Transverse colon (tissue), 4 donors: ENCODE data around the gene GPR153. TPM values are rescaled to one million over a fixed set of nuclear protein-coding genes. Genes with fewer than 3 reads are reported as not detected.

ENCODE experiments used
- DNase-seq: peaks from one replicate; pipeline ENCODE4 v3.0.0-alpha.2; 2019
- H3K27ac ChIP-seq, 4 donors: fragments of 200-600 bp; sonication (generic); 2 replicates each; pipeline ENCODE4 v1.5.1; 2016 to 2018; ENCODE audit warnings: inconsistent platforms in 4 of 4
- H3K27me3 ChIP-seq: fragments of 200-600 bp; sonication (generic); 2 replicates; pipeline ENCODE4 v1.5.1; 2017; ENCODE audit warnings: inconsistent platforms
- H3K36me3 ChIP-seq, 4 donors: fragments of 200-600 bp; sonication (generic); 2 replicates each; pipeline ENCODE4 v1.5.1; 2017 to 2019; ENCODE audit warnings: inconsistent platforms in 4 of 4
- H3K4me1 ChIP-seq, 4 donors: fragments of 200-600 bp; sonication (generic); 2 replicates each; pipeline ENCODE4 v1.5.1; 2017 to 2020; ENCODE audit warnings: inconsistent platforms in 4 of 4
- H3K4me3 ChIP-seq, 4 donors: fragments of 200-600 bp; sonication (generic); 1 replicate in 1 of 4; 2 replicates in 3 of 4; pipeline versions ENCODE4 v1.5.1 to v1.6.1; 2017 to 2019; ENCODE audit warnings: inconsistent platforms in 4 of 4
- H3K9me3 ChIP-seq, 2 donors: fragments of 200-600 bp; sonication (generic); 2 replicates each; pipeline ENCODE4 v1.5.1; 2017 to 2019; ENCODE audit warnings: inconsistent platforms in 2 of 2
- EP300 ChIP-seq: sonication (generic); formaldehyde crosslinking; IDR thresholded peaks from one replicate; pipeline ENCODE4 v1.6.1; 2017; ENCODE audit warnings: antibody characterized with exemption, low read depth
- POLR2A ChIP-seq: fragments of 450-650 bp; IDR thresholded peaks from one replicate; pipeline ENCODE4 v1.6.1; 2016; ENCODE audit warnings: antibody characterized with exemption, mild to moderate bottlenecking, moderate library complexity
- POLR2AphosphoS5 ChIP-seq, 3 donors: sonication (generic); formaldehyde crosslinking; IDR thresholded peaks; one replicate each; pipeline ENCODE4 v1.6.1; 2016; ENCODE audit warnings: antibody characterized with exemption in 3 of 3
- WGBS, 2 donors: methylation state at CpG; one replicate each; pipeline ENCODE4 v1.1.5; 2018; ENCODE audit warnings: low coverage in 1 of 2; 5-methylcytosine and 5-hydroxymethylcytosine counted together
- in situ Hi-C, 4 donors: fragments of 200-750 bp; cut with MboI; loops; one replicate each; pipeline versions ENCODE4 v1.15.0 to v1.15.1; 2017; ENCODE audit warnings: low sequenced_read_pairs in 3 of 4, low pct_ligation_motif_present in 1 of 4, low pct_unique_long_range_greater_than_20kb in 1 of 4
- intact Hi-C: fragments of 100-400 bp; cut with DNase I; formaldehyde crosslinking; loops from one replicate; pipeline ENCODE4 v1.15.1; 2023; ENCODE audit warnings: low total_unique reads
- total RNA-seq, 4 donors: library from RNA; depleted of rRNA; stranded (reverse); fragments of >200 nt; gene quantifications; one replicate each; pipeline ENCODE4 v1.1.0, GENCODE V29; 2016
- TF ChIP-seq, protein P1 (sequence below), 5 experiments: fragments of 200-600 bp in 3 of 5; fragments of 450-650 bp in 2 of 5; sonication (generic) in 3 of 5; IDR thresholded peaks; 1 replicate in 2 of 5; 2 replicates in 3 of 5; pipeline ENCODE4 v1.5.1; 2016 to 2017; ENCODE audit warnings: antibody characterized with exemption in 5 of 5, inconsistent platforms in 3 of 5, mild to moderate bottlenecking in 2 of 5, moderate library complexity in 1 of 5

Gene GPR153
- total RNA-seq, 4 donors from 2014 or later = 15.6 to 38.2 (median 27.8) TPM

DNA sequence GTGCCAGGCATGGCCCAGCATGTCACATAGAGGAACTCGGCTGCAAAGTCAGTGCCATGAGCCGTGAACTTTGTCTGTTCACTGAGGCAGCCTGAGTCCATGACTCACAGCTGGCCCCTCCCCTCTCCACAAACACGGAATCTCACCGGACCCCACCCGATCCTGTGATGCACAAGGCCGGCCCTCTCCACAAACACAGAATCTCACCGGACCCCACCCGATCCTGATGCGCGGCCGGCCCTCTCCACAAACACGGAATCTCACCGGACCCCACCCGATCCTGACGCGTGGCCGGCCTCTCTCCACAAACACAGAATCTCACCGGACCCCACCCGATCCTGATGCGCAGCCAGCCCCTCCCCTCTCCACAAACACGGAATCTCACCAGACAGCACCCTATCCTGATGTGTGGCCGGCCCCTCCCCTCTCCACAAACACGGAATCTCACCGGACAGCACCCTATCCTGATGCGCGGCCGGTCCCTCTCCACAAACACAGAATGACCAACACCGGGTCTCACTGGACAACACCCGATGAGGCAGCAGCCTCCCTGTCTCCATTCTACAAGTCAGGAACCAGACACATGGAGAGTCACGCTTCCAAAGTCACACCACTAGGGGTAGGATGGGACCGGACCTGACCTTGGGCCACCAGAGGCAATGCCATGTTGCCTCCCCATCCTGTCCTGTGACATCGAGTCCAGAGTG, 39.6 kb upstream of the GPR153 start:
- Histone ChIP-seq H3K4me3 (no peak overlapping the region), H3K9me3 (no peaks in the 10 kb centered on the region), H3K4me1 (peaks cover 0 to 7% (median 3%) of the 10 kb centered on the region in 4 donors), H3K36me3 (no peaks in the 10 kb centered on the region), H3K27me3 (no peaks in the 10 kb centered on the region), H3K27ac (peak overlapping the region; percentile 37 to 58 (median 50))
- in situ Hi-C loops = no loop called here
- intact Hi-C loops = no loop called here
- WGBS, 2 donors = 60 to 64% methylated on average over 2 to 32 of the region's 32 CpGs
- DNase-seq = peak; percentile 75
- TF ChIP-seq, protein P1, sequence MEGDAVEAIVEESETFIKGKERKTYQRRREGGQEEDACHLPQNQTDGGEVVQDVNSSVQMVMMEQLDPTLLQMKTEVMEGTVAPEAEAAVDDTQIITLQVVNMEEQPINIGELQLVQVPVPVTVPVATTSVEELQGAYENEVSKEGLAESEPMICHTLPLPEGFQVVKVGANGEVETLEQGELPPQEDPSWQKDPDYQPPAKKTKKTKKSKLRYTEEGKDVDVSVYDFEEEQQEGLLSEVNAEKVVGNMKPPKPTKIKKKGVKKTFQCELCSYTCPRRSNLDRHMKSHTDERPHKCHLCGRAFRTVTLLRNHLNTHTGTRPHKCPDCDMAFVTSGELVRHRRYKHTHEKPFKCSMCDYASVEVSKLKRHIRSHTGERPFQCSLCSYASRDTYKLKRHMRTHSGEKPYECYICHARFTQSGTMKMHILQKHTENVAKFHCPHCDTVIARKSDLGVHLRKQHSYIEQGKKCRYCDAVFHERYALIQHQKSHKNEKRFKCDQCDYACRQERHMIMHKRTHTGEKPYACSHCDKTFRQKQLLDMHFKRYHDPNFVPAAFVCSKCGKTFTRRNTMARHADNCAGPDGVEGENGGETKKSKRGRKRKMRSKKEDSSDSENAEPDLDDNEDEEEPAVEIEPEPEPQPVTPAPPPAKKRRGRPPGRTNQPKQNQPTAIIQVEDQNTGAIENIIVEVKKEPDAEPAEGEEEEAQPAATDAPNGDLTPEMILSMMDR (IDR thresholded peaks at IDR 0.05) = peak in 1 of 5 experiments; percentile 37
- TF ChIP-seq EP300 = no peak

DNA sequence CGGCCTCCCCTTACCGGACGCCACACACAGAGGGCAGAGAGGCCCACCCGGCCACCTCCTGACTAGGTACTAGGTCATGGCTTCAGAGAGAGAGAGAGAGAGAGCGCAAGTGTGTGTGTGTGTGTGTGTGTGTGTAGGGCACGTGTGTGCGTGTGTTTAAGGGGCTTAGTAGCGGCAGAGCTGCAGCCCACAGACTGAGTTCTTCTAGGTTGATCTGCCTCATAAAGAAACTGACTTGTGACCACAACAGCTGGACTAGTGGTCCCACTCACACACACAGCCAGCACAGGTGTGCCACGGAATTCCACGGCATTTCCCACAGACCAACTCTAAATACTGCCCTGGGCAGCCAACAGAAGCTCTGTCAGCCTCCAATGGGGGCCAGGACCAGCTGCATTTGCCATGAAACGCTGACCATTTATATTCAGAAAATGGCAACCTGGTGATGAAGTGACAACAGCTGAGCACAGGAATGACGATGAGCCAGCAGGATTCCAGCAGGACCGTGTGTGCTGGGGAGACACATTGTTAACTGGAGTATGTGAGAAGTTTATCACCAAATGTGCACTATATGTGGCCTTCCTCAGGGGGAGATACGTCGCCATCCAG, 38.8 kb upstream of the GPR153 start:
- in situ Hi-C loops = no loop called here
- Histone ChIP-seq H3K36me3 (no peaks in the 10 kb centered on the region), H3K27me3 (no peaks in the 10 kb centered on the region), H3K4me3 (no peak overlapping the region), H3K9me3 (no peaks in the 10 kb centered on the region), H3K4me1 (peaks cover 0 to 7% (median 3%) of the 10 kb centered on the region in 4 donors), H3K27ac (peak overlapping the region; percentile 37 to 58 (median 47))
- TF ChIP-seq EP300 (no peak), POLR2A (no peak)
- intact Hi-C loops = no loop called here
- WGBS, 2 donors = 93% methylated on average over 15 of the region's 15 CpGs; no CpG with 5 or more reads in 1 of the 2 donors
- no peak for DNase-seq

DNA sequence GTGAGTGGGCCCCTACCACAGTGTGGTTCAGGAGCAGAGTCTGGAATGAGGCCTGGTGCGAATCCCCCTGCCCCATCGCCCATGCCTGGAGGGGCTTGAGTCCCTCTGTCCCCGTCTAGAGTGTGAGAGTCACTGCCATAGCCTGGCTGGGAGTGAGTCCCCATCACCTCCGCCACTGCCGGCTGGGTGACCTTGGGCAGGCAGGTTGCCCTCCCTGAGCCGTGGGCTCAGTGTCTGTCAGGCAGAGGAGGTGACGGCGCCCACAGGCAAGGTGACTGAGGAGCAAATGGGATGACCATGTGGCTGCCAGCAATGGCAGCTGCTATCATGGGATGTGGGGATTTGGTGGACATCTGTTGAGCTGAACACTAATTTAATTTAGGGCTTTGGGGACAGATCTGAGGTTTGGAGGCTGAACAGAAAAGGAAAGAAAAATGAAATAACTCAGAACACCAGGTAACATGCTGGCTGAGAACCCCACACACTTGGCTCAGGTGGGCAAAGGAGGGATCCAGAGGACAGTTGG, 38.1 kb upstream of the GPR153 start:
- no peak for DNase-seq
- 98% methylated on average over 8 of the region's 8 CpGs; no CpG with 5 or more reads in 1 of the 2 donors for WGBS, 2 donors
- H3K27ac ChIP-seq = peak overlapping the region in 2 of 4 donors; percentile 30 to 58
- H3K4me1 ChIP-seq = peaks cover 0 to 7% (median 3%) of the 10 kb centered on the region in 4 donors
- no peak overlapping the region for H3K4me3 ChIP-seq
- intact Hi-C loops = no loop called here
- no peaks in the 10 kb centered on the region for H3K9me3 ChIP-seq
- no peaks in the 10 kb centered on the region for H3K27me3 ChIP-seq
- in situ Hi-C loops = no loop called here
- no peak for TF ChIP-seq EP300
- TF ChIP-seq, protein P1 (IDR thresholded peaks at IDR 0.05) = no peak
- H3K36me3 ChIP-seq = no peaks in the 10 kb centered on the region

DNA sequence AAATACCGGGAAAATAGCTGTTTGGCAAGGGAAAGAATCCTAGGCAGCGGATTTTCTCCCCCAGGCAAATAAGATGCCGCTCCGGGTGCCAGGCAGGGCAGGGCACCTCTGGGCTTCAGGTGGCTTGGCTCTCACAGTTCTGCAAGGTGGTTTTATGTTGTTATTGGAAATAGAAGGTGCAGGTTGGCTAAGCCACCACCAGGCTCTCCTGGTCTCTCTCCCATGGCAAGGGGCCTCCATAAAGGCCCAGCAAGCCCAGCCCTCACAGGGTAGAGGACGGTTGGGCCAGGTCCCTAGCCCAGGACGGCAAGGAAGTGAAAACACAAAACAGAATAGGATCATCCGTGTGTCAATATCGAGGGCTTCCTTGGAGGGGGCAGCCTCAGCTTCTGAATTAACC, 37.6 kb upstream of the GPR153 start:
- TF ChIP-seq, protein P1 (IDR thresholded peaks at IDR 0.05) = no peak
- TF ChIP-seq EP300 (no peak), POLR2A (no peak), POLR2AphosphoS5 (IDR thresholded peaks at IDR 0.05) (no peak)
- Histone ChIP-seq H3K9me3 (no peaks in the 10 kb centered on the region), H3K4me1 (peaks cover 0 to 7% (median 3%) of the 10 kb centered on the region in 4 donors), H3K4me3 (no peak overlapping the region), H3K36me3 (no peaks in the 10 kb centered on the region), H3K27me3 (no peaks in the 10 kb centered on the region), H3K27ac (no peak overlapping the region)
- in situ Hi-C loops = no loop called here
- no peak for DNase-seq
- intact Hi-C loops = no loop called here
- 92% methylated on average over 8 of the region's 8 CpGs; no CpG with 5 or more reads in 1 of the 2 donors for WGBS, 2 donors
